B cell (primary cell): ENCODE measurements around the gene MUL1. TPM values are rescaled to one million over a fixed set of nuclear protein-coding genes. Genes with fewer than 3 reads are reported as not detected.

Source experiments
- ATAC-seq: fragments of 200-7000 bp; cut with Tn5 transposase; one replicate; pipeline ENCODE4 v1.10.0; 2021; ENCODE audit warnings: low read depth, mild to moderate bottlenecking, moderate number of reproducible peaks, moderate library complexity
- CTCF ChIA-PET: fragments of 350-600 bp; sonication (Branson Sonifier 250); formaldehyde crosslinking; loops from one replicate; lab custom pipeline; 2021; ENCODE audit warnings: antibody characterized with exemption, inconsistent platforms; lab: Charles Lee
- POLR2A ChIA-PET: fragments of 350-600 bp; sonication (Branson Sonifier 250); formaldehyde crosslinking; loops from one replicate; lab custom pipeline; 2021; ENCODE audit warnings: antibody characterized with exemption; lab: Charles Lee
- DNase-seq: peaks from one replicate; pipeline ENCODE4 v3.0.0; 2013
- H2AFZ ChIP-seq: 2 replicates; pipeline ENCODE4 v1.6.1; 2012; ENCODE audit warnings: mild to moderate bottlenecking, low read depth, low read length; ENCODE audit not compliant: insufficient read depth, poor library complexity, severe bottlenecking
- H3K27ac ChIP-seq, 2 donors: 1 replicate in 1 of 2; 2 replicates in 1 of 2; pipeline ENCODE4 v1.5.1; 2012 to 2013; ENCODE audit warnings: low read length in 2 of 2, mild to moderate bottlenecking in 2 of 2, moderate library complexity in 1 of 2
- H3K27me3 ChIP-seq, 4 experiments: fragments of 200-600 bp in 1 of 4; sonication (generic) in 1 of 4; replicated peaks in 1 of 4; 1 replicate in 2 of 4; 2 replicates in 2 of 4; pipeline versions ENCODE4 v1.6.1 to v1.7.0; 2013 to 2016; ENCODE audit warnings: low read length in 3 of 4, mild to moderate bottlenecking in 2 of 4, mixed read lengths in 1 of 4, moderate library complexity in 1 of 4; ENCODE audit not compliant: insufficient read depth in 4 of 4, control insufficient read depth in 3 of 4; ENCODE audit errors: control extremely low read depth in 1 of 4
- H3K36me3 ChIP-seq, 2 experiments: replicated peaks in 1 of 2; 1 replicate in 1 of 2; 2 replicates in 1 of 2; pipeline versions ENCODE4 v1.6.1 to v1.7.1; 2013; ENCODE audit warnings: low read length in 1 of 2; ENCODE audit not compliant: insufficient read depth in 2 of 2, control insufficient read depth in 1 of 2; ENCODE audit errors: control extremely low read depth in 1 of 2, extremely low read depth in 1 of 2
- H3K4me1 ChIP-seq, 2 donors: fragments of 200-600 bp in 1 of 2; sonication (generic) in 1 of 2; 1 replicate in 1 of 2; 2 replicates in 1 of 2; pipeline versions ENCODE4 v1.5.1 to v1.6.1; 2013 to 2017; ENCODE audit warnings: low read length in 2 of 2; ENCODE audit not compliant: control insufficient read depth in 2 of 2, insufficient read depth in 2 of 2
- H3K4me2 ChIP-seq: replicated peaks from 2 replicates; pipeline ENCODE3; 2012; ENCODE audit warnings: mild to moderate bottlenecking, low read depth, low read length; ENCODE audit not compliant: poor library complexity, severe bottlenecking
- H3K4me3 ChIP-seq, 5 experiments: fragments of 200-600 bp in 1 of 5; sonication (generic) in 1 of 5; 1 replicate in 3 of 5; 2 replicates in 2 of 5; pipeline versions ENCODE4 v1.5.1 to v1.7.0; 2011 to 2016; ENCODE audit warnings: low read length in 4 of 5, mild to moderate bottlenecking in 4 of 5, low read depth in 2 of 5, control low read depth in 1 of 5, moderate library complexity in 1 of 5; ENCODE audit not compliant: insufficient read depth in 1 of 5; ENCODE audit errors: control extremely low read depth in 1 of 5, extremely low read depth in 1 of 5
- H3K79me2 ChIP-seq: fragments of 200-600 bp; sonication (generic); one replicate; pipeline ENCODE4 v1.6.0; 2016; ENCODE audit warnings: low read length; ENCODE audit not compliant: control insufficient read depth, insufficient read depth
- H3K9ac ChIP-seq: fragments of 200-600 bp; sonication (generic); 2 replicates; pipeline ENCODE4 v1.6.1; 2017; ENCODE audit warnings: mild to moderate bottlenecking, low read length, moderate library complexity
- H3K9me3 ChIP-seq, 3 donors: one replicate each; pipeline versions ENCODE4 v1.6.1 to v1.7.1; 2013; ENCODE audit warnings: low read length in 2 of 3; ENCODE audit not compliant: control insufficient read depth in 2 of 3, insufficient read depth in 1 of 3; ENCODE audit errors: control extremely low read depth in 1 of 3
- H4K20me1 ChIP-seq: 2 replicates; pipeline ENCODE4 v1.6.0; 2012; ENCODE audit warnings: mild to moderate bottlenecking, low read length; ENCODE audit not compliant: insufficient read depth, control insufficient read depth, poor library complexity, severe bottlenecking
- H3K27ac Mint-ChIP-seq: one replicate; pipeline ENCODE4 v1.8.0; 2021; ENCODE audit warnings: mixed read lengths
- H3K27me3 Mint-ChIP-seq: one replicate; pipeline ENCODE4 v1.8.0; 2021; ENCODE audit warnings: mixed read lengths
- H3K4me1 Mint-ChIP-seq: one replicate; pipeline ENCODE4 v1.8.0; 2021; ENCODE audit warnings: mixed read lengths
- H3K4me3 Mint-ChIP-seq: one replicate; pipeline ENCODE4 v1.8.0; 2021; ENCODE audit warnings: mixed read lengths
- H3K9me3 Mint-ChIP-seq: one replicate; pipeline ENCODE4 v1.8.0; 2022; ENCODE audit warnings: mixed read lengths; ENCODE audit not compliant: insufficient read depth
- EZH2 ChIP-seq: IDR thresholded peaks from 2 replicates; pipeline ENCODE4 v1.6.1; 2012; ENCODE audit warnings: borderline replicate concordance, low read depth, mild to moderate bottlenecking, moderate library complexity, low read length; ENCODE audit not compliant: insufficient read depth, poor library complexity, severe bottlenecking
- WGBS: methylation state at CpG from one replicate; pipeline ENCODE4 v1.1.5; 2013; ENCODE audit warnings: missing lambda C conversion rate; ENCODE audit not compliant: insufficient coverage; 5-methylcytosine and 5-hydroxymethylcytosine counted together
- intact Hi-C: fragments of 100-400 bp; cut with micrococcal nuclease; formaldehyde crosslinking; loops from one replicate; pipeline ENCODE4 v1.10.0; 2022
- polyA plus RNA-seq: library from polyadenylated mRNA; depleted of rRNA; stranded (reverse); fragments of >200 nt; gene quantifications from 2 replicates; pipeline ENCODE4 v1.2.3, GENCODE V29; 2012
- total RNA-seq, 2 donors: library from RNA; stranded (reverse); fragments of 120-200 nt in 1 of 2; gene quantifications; 1 replicate in 1 of 2; 2 replicates in 1 of 2; pipeline versions ENCODE4 v1.2.3 to v1.2.4, GENCODE V29; 2013 to 2022
- TF ChIP-seq, protein P1 (sequence below): fragments of 200-600 bp; IDR thresholded peaks from one replicate; pipeline ENCODE4 v1.8.0; 2022; ENCODE audit warnings: antibody characterized with exemption, mild to moderate bottlenecking

The MUL1 gene
- total and polyA plus RNA-seq, 2 donors (not counting 1 experiment from before 2014, with no cell fraction given): 11.4 to 23.9 TPM

DNA sequence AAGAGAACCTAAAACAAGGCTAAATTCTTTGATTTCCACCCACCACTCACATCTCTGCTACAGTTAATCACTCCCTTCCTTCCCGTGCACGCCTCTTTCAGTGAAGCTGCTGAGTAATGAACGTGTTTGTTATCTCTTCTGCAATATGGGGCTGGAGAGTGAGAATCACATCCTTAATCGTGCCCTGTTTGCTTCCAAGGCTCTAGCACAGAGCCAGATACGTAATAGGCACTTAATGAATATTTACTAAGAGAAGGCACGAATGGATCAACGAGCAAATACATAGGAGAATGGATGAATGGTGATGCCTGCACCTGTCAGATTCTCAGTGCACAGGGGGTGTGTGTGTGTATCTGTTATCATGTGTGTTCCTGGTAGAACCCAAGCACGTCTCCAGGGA is 22.4 kb upstream of the MUL1 start:
- H3K4me1 ChIP-seq: no peaks in the 10 kb centered on the region
- ATAC-seq: no peak
- no peak overlapping the region for H3K4me3 ChIP-seq
- no peaks in the 10 kb centered on the region for H3K9me3 ChIP-seq
- peaks cover 0 to 36% (median 12%) of the 10 kb centered on the region in 4 experiments for H3K27me3 ChIP-seq
- H3K36me3 ChIP-seq: no peaks in the 10 kb centered on the region
- H3K4me2 ChIP-seq: no peak overlapping the region
- H4K20me1 ChIP-seq: no peaks in the 10 kb centered on the region
- Mint-ChIP-seq H3K9me3 (no peaks in the 10 kb centered on the region), H3K4me1 (no peaks in the 10 kb centered on the region), H3K4me3 (no peak overlapping the region), H3K27ac (no peak overlapping the region), H3K27me3 (peaks cover 71% of the 10 kb centered on the region)
- H2AFZ ChIP-seq: no peak overlapping the region
- H3K9ac ChIP-seq: no peak overlapping the region
- TF ChIP-seq, protein P1, sequence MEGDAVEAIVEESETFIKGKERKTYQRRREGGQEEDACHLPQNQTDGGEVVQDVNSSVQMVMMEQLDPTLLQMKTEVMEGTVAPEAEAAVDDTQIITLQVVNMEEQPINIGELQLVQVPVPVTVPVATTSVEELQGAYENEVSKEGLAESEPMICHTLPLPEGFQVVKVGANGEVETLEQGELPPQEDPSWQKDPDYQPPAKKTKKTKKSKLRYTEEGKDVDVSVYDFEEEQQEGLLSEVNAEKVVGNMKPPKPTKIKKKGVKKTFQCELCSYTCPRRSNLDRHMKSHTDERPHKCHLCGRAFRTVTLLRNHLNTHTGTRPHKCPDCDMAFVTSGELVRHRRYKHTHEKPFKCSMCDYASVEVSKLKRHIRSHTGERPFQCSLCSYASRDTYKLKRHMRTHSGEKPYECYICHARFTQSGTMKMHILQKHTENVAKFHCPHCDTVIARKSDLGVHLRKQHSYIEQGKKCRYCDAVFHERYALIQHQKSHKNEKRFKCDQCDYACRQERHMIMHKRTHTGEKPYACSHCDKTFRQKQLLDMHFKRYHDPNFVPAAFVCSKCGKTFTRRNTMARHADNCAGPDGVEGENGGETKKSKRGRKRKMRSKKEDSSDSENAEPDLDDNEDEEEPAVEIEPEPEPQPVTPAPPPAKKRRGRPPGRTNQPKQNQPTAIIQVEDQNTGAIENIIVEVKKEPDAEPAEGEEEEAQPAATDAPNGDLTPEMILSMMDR: no peak
- TF ChIP-seq EZH2: no peak
- H3K27ac ChIP-seq: no peak overlapping the region
- DNase-seq: no peak
- CTCF ChIA-PET: no interaction called here
- no peaks in the 10 kb centered on the region for H3K79me2 ChIP-seq
- POLR2A ChIA-PET: no interaction called here
- intact Hi-C loops: no loop called here
- 14% methylated on average over 2 of the region's 8 CpGs for WGBS

DNA sequence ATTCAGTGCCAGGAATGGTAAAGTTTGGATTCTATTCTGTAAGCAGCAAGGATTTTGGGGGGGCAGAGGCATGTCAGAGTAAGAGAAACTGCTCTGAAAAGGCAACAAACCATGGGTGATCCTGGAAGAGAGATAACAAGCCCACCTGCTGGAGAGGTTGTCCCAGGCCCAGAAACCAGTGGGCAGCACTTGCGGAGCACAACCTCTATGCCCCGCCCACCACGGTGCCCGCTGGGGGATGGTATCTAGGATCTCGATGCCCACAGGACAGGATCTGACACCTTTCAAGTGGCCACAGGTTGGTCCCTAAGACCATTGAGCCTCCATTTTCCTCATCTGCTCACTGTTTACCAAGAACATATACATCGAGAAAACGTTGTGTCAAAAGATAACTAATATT is 20.3 kb upstream of the MUL1 start:
- ChIA-PET POLR2A (no interaction called here), CTCF (no interaction called here)
- H3K79me2 ChIP-seq: no peaks in the 10 kb centered on the region
- H3K4me1 ChIP-seq: no peaks in the 10 kb centered on the region
- peaks cover 0 to 31% (median 10%) of the 10 kb centered on the region in 4 experiments for H3K27me3 ChIP-seq
- no peaks in the 10 kb centered on the region for H3K9me3 ChIP-seq
- H3K9ac ChIP-seq: no peak overlapping the region
- H3K27ac ChIP-seq: no peak overlapping the region
- Mint-ChIP-seq H3K27me3 (peaks cover 65% of the 10 kb centered on the region), H3K4me1 (no peaks in the 10 kb centered on the region), H3K4me3 (no peak overlapping the region), H3K27ac (no peak overlapping the region), H3K9me3 (no peaks in the 10 kb centered on the region)
- no peaks in the 10 kb centered on the region for H3K36me3 ChIP-seq
- DNase-seq (no peak), ATAC-seq (no peak)
- no peak for TF ChIP-seq EZH2
- TF ChIP-seq, protein P1: no peak
- H2AFZ ChIP-seq: no peak overlapping the region
- H3K4me2 ChIP-seq: no peak overlapping the region
- 78% methylated on average over 7 of the region's 7 CpGs for WGBS
- H4K20me1 ChIP-seq: no peaks in the 10 kb centered on the region
- intact Hi-C loops: loop anchor here (10.0 kb wide), 1 partner anchor 667 kb away; no protein-coding TSS in a partner anchor
- no peak overlapping the region for H3K4me3 ChIP-seq
